ENCODE data around the gene HSF2BP.
"Not testable (repeated sequence)": the region's sequence is repeated elsewhere in the genome, so short reads cannot be mapped to it uniquely, and the experiment has no call there.

Gene HSF2BP

GRCh38 chr21:43522495-43523131 lies 136.7 kb downstream of the HSF2BP start:
- DNase-seq (ENCODE audit: low read depth in 1 of 2, low spot score in 1 of 2) = not testable (repeated sequence)

- not testable (repeated sequence) for DNase-seq (ENCODE audit: low read depth in 1 of 2, low spot score in 1 of 2)
Observed at GRCh38 chr21:43517701-43518100, 141.6 kb downstream of the HSF2BP start.

DNA sequence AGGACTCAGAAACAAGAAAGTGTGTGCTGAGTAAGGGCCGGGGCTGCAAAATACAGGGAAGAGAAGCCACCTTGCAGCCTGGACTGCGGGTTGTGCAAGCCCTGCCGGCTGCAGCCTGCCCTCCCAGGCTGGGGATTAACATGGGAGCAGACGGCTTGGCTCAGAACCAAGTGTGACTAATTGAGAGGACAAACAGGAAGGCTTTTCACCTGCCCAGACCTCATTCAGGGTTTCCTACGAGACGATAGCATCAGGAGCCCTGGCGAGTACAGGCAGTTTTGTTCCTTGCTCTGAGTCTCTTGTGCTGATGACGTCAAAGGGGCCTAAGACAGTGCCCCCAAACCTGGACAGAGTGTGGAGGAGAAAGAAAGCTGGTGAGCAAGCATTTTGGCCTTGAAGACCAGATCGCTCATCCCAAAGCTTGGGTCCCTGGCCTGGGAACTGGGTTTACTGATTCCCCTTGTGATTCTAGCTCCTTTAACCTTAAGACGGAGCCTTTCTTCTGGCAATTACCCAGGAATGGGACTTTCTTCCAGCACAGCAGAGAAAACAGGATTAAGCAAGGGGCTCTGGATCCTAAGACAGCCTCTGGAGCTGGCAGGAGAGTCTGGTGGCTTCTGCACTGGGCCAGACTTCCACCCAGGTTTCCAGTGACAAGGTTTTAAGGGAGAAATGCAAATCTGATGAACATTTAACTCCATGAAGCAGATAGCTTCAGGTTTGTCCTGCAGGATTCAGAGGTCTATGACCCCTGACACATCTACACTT lies 142.2 kb downstream of the HSF2BP start:
- DNase-seq (ENCODE audit: low read depth in 1 of 2, low spot score in 1 of 2) = not testable (repeated sequence)

- DNase-seq (ENCODE audit: low read depth in 1 of 2, low spot score in 1 of 2) = not testable (repeated sequence)
Observed at GRCh38 chr21:43516295-43516847, 142.9 kb downstream of the HSF2BP start.

GRCh38 chr21:43514834-43515233 lies 144.5 kb downstream of the HSF2BP start:
- not testable (repeated sequence) for DNase-seq (ENCODE audit: low read depth in 1 of 2, low spot score in 1 of 2)

- DNase-seq (ENCODE audit: low read depth in 1 of 2, low spot score in 1 of 2) = not testable (repeated sequence)
Observed at GRCh38 chr21:43513023-43513422, 146.3 kb downstream of the HSF2BP start.

- not testable (repeated sequence) for DNase-seq (ENCODE audit: low read depth in 1 of 2, low spot score in 1 of 2)
Observed at GRCh38 chr21:43511209-43511608, 148.1 kb downstream of the HSF2BP start.

DNA sequence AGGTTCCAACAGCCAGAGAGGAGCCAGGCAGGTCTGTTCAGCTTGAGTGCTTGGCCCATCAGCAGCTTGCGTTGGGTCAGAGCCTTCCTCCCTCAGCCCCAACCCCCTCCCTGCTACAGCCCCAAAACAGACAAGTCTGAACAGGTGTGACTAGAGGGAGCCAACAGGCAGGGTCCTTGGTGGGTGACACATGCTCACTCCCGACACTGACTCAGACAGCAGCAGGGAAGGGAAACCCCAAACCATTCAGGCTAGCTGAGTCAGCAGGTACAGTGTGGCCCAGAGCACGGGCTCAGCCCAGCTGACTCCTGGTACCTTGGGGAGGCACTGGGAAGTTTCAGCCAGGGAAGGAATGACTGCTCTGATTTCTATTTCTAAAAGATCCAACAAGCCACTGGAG lies 148.6 kb downstream of the HSF2BP start:
- DNase-seq (ENCODE audit: low read depth in 1 of 2, low spot score in 1 of 2) = not testable (repeated sequence)

GRCh38 chr21:43503892-43504291 lies 155.4 kb downstream of the HSF2BP start:
- DNase-seq (ENCODE audit: low read depth in 1 of 2, low spot score in 1 of 2) = not testable (repeated sequence)

- not testable (repeated sequence) for DNase-seq (ENCODE audit: low read depth in 1 of 2, low spot score in 1 of 2)
Observed at GRCh38 chr21:43503075-43503750, 156.1 kb downstream of the HSF2BP start.

GRCh38 chr21:43502407-43503071 lies 156.7 kb downstream of the HSF2BP start:
- not testable (repeated sequence) for DNase-seq (ENCODE audit: low read depth in 1 of 2, low spot score in 1 of 2)

GRCh38 chr21:43498924-43499323 lies 160.4 kb downstream of the HSF2BP start:
- DNase-seq (ENCODE audit: low read depth in 1 of 2, low spot score in 1 of 2) = not testable (repeated sequence)

- not testable (repeated sequence) for DNase-seq (ENCODE audit: low read depth in 1 of 2, low spot score in 1 of 2)
Observed at GRCh38 chr21:43498065-43498464, 161.2 kb downstream of the HSF2BP start.

DNA sequence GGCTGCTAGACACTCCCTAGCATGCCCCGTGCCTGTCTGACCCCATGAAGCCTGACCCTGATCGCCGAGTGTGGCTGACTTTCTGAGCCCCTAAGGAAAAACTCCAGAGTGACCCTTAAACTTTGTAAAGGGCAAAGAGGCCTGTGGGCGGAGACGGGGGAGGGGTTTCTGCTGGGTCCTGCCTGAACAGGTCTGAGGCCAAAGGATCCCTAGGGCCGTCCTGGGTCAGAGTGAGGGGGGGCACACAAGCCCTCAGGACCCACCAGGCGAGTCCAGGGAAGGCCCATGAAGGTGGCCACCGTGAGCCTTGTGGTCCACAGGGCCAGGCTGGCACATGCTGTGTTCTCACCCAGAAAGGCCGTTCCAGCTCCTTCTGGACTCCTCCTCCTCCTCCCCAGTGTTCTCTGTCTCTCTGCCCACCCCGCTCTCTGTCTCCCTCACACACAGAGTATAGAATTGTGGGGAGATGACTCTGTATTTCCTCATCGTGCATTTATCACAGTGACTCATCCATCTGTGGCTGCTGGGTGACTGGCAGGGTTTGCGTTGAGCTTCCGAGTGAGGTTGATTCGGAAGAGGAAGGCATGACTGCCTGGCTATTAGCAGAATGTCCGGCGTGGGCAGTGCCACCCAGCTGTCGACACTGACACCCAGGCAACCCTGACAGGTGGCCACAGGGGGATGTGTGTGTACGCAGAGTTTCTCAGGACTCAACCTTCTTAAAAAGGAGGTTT lies 164.8 kb downstream of the HSF2BP start:
- not testable (repeated sequence) for DNase-seq (ENCODE audit: low read depth in 1 of 2, low spot score in 1 of 2)

DNA sequence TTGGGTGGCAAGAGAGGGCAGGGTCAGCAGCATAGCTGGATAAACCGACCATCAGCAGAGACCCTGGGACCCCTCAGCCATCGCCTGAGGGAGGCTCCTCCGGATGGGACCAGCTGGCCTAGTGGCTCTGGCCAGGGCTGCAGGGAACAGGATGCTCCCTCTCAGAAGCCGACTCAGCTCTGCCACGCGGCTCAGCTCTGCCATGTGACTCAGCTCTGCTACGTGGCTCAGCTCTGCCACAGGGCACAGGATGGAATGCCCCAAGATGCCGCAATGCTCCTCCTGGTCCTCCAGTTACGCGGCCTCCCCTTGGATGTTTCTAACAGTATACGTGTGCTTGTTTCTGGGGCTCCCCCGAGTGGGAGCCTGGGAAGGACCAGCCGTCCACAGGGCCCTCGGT lies 165.8 kb downstream of the HSF2BP start:
- not testable (repeated sequence) for DNase-seq (ENCODE audit: low read depth in 1 of 2, low spot score in 1 of 2)

DNA sequence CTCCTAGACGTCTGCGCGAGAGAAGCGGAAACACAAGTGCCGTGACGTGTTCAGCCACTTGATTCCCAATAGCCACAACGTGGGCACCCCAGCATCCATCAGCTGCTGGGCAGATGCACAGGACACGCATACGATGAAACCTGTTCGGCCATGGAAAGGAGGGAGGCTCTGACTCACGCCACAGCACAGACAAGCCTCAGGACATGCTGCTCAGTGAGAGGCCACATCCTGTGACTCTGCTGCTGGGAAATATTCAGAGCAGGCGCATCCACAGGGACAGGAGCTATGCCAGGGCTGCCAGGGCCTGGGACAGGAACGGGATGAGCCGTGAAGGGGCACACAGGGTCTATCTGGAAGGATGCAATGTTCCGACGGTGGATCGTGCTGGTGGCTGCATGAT lies 171.1 kb downstream of the HSF2BP start:
- DNase-seq (ENCODE audit: low read depth in 1 of 2, low spot score in 1 of 2) = not testable (repeated sequence)

- not testable (repeated sequence) for DNase-seq (ENCODE audit: low read depth in 1 of 2, low spot score in 1 of 2)
Observed at GRCh38 chr21:43486051-43486450, 173.2 kb downstream of the HSF2BP start.

GRCh38 chr21:43485016-43485415 lies 174.3 kb downstream of the HSF2BP start:
- not testable (repeated sequence) for DNase-seq (ENCODE audit: low read depth in 1 of 2, low spot score in 1 of 2)

DNA sequence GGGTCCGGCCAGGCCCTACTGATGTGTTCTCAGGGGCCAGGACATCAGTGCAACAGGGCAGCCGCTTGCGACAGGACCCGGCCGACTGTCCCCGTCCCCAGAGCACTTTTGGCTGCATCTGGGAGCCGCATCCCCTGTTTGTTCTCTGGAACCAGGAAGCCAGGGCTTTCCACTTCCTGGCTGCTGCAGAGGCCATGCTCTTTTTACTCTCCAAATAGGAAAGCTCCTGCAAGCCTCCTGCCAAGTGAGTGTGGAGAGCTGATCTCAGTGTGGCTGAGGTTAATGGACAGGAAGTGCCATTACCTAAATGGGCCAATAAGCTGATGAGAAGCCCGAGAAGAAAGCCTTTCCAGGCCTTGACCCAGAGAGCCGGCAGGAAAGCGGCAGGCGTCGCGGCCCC lies 180.1 kb downstream of the HSF2BP start:
- DNase-seq (ENCODE audit: low read depth in 1 of 2, low spot score in 1 of 2) = not testable (repeated sequence)

Measured in stimulated activated CD4-positive, alpha-beta T cell treated with anti-CD3 and anti-CD28 coated beads, Interleukin-15, amount 100 ng/mL, for 1 hour (primary cell).